ENCODE data around the gene EEFSEC.

EEFSEC gene

DNA sequence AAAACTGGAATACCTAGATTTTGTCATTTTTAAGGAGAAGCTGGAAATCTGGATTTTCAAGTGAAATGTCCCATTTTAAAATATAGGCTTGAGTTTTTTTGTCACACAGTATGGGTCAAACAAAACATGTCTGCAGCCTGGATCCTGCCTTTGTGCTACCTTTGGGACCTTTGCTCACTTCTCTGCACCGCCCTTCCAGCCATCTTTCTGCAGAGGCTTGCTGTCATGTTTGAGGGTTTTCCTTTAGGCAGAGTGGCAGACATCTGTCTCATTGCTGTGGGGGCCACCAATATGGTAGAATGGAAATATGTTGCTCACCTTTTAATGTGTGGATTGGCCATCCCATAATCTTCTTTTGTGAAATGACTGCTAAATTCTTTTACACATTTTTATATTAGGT is 136.3 kb downstream of the EEFSEC start:
- Histone ChIP-seq H3K79me2 (ENCODE audit: low read length) (no peaks in the 10 kb centered on the region), H2AFZ (ENCODE audit: low read depth, low read length) (no peak overlapping the region), H3K27me3 (ENCODE audit: low read depth, low read length) (no peaks in the 10 kb centered on the region), H3K27ac (ENCODE audit: low read length) (no peak overlapping the region), H3K4me3 (ENCODE audit: low read length) (no peak overlapping the region), H3K4me1 (ENCODE audit: low read length) (no peaks in the 10 kb centered on the region), H3K9me3 (ENCODE audit: insufficient read depth, low read length) (no peaks in the 10 kb centered on the region), H3K4me2 (ENCODE audit: low read length) (no peak overlapping the region), H3K9ac (ENCODE audit: low read length) (no peak overlapping the region), H3K36me3 (replicated peaks; ENCODE audit: low read depth, low read length) (peaks cover 6% of the 10 kb centered on the region), H4K20me1 (ENCODE audit: insufficient read depth, low read length) (no peaks in the 10 kb centered on the region)
- TF ChIP-seq, protein P1, sequence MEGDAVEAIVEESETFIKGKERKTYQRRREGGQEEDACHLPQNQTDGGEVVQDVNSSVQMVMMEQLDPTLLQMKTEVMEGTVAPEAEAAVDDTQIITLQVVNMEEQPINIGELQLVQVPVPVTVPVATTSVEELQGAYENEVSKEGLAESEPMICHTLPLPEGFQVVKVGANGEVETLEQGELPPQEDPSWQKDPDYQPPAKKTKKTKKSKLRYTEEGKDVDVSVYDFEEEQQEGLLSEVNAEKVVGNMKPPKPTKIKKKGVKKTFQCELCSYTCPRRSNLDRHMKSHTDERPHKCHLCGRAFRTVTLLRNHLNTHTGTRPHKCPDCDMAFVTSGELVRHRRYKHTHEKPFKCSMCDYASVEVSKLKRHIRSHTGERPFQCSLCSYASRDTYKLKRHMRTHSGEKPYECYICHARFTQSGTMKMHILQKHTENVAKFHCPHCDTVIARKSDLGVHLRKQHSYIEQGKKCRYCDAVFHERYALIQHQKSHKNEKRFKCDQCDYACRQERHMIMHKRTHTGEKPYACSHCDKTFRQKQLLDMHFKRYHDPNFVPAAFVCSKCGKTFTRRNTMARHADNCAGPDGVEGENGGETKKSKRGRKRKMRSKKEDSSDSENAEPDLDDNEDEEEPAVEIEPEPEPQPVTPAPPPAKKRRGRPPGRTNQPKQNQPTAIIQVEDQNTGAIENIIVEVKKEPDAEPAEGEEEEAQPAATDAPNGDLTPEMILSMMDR (IDR thresholded peaks at IDR 0.05; ENCODE audit: low read depth, low read length), result no peak
- TF ChIP-seq EZH2phosphoT487 (IDR thresholded peaks at IDR 0.05; ENCODE audit: low read depth), result no peak

DNA sequence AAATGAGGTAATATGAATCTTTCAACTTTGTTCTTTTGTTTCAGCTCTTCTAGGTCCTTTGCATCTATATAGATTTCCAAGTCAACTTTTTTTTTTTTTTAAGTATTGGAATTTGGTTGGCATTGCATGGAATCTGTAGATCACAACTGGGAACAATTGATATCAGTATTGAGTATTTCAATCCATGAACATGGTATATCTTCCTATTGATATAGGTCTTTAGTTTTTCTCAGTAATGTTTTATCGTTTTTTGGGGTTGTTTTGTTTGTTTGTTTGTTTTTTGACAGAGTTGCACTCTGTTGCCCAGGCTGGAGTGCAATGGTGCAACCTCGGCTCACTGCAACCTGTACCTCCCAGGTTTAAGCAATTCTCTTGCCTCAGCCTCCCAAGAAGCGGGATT is 137.2 kb downstream of the EEFSEC start:
- no peaks in the 10 kb centered on the region for H4K20me1 ChIP-seq (ENCODE audit: insufficient read depth, low read length)

DNA sequence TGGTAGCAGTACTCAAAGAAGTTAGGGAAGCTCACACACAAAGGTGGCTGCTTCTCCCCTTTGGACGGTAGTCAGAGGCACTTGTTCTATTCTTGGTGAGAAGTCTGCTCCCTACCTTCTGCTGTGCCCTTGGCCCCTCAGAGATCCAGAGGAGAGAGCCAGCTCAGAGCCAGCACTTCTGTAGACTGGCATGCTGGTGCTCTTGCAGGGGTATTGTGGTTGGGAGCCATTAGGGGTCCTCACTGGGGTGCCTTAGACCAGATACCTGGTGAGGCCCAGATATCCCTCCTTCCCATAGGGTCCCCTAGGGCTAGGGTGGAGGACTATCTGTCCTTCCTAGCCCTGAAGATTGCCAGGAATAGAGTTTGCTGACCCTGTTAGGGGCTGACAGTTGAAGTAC is 140.6 kb downstream of the EEFSEC start:
- Histone ChIP-seq H3K27me3 (ENCODE audit: low read depth, low read length) (no peaks in the 10 kb centered on the region), H3K4me2 (ENCODE audit: low read length) (no peak overlapping the region), H3K79me2 (ENCODE audit: low read length) (no peaks in the 10 kb centered on the region), H3K36me3 (replicated peaks; ENCODE audit: low read depth, low read length) (peaks cover 6% of the 10 kb centered on the region), H3K9me3 (ENCODE audit: insufficient read depth, low read length) (no peaks in the 10 kb centered on the region), H3K4me1 (ENCODE audit: low read length) (no peaks in the 10 kb centered on the region), H2AFZ (ENCODE audit: low read depth, low read length) (no peak overlapping the region), H3K4me3 (ENCODE audit: low read length) (no peak overlapping the region), H4K20me1 (ENCODE audit: insufficient read depth, low read length) (no peaks in the 10 kb centered on the region), H3K9ac (ENCODE audit: low read length) (no peak overlapping the region), H3K27ac (ENCODE audit: low read length) (no peak overlapping the region)
- TF ChIP-seq, protein P1 (IDR thresholded peaks at IDR 0.05; ENCODE audit: low read depth, low read length), result no peak
- no peak for TF ChIP-seq EZH2phosphoT487 (IDR thresholded peaks at IDR 0.05; ENCODE audit: low read depth)

More for the DNA sequence above, 137.2 kb downstream of the EEFSEC start:
- no peak overlapping the region for H2AFZ ChIP-seq (ENCODE audit: low read depth, low read length)
- no peaks in the 10 kb centered on the region for H3K4me1 ChIP-seq (ENCODE audit: low read length)
- no peak overlapping the region for H3K9ac ChIP-seq (ENCODE audit: low read length)
- H3K27ac ChIP-seq (ENCODE audit: low read length), result no peak overlapping the region
- TF ChIP-seq, protein P1 (IDR thresholded peaks at IDR 0.05; ENCODE audit: low read depth, low read length), result no peak
- TF ChIP-seq EZH2phosphoT487 (IDR thresholded peaks at IDR 0.05; ENCODE audit: low read depth), result no peak
- no peak overlapping the region for H3K4me2 ChIP-seq (ENCODE audit: low read length)
- no peak overlapping the region for H3K4me3 ChIP-seq (ENCODE audit: low read length)
- H3K9me3 ChIP-seq (ENCODE audit: insufficient read depth, low read length), result no peaks in the 10 kb centered on the region
- H3K27me3 ChIP-seq (ENCODE audit: low read depth, low read length), result no peaks in the 10 kb centered on the region
- peaks cover 6% of the 10 kb centered on the region for H3K36me3 ChIP-seq (replicated peaks; ENCODE audit: low read depth, low read length)
- H3K79me2 ChIP-seq (ENCODE audit: low read length), result no peaks in the 10 kb centered on the region

DNA sequence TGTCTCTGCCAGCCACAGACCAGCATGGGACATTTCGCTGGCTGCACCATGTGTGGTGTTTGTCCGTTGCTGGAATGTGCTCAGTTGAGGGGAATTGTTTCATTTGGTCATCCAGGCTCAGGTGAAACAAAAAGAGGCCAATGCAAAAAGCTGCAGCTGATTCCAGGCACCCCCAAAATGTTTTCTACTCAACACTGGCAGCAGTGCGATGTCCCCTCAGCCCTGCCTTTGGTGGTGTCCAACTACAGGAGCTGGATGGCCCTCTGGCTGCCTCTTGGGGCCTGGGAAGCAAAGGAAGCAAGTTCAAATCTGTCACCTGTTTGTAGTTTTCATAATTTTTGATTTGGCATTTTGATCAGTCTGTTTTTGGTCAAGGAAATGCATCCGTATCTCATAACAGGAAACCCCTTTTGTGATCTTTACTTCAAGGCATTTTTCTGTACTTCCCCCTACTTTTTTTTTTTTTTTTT is 141.8 kb downstream of the EEFSEC start:
- H3K4me1 ChIP-seq (ENCODE audit: low read length), result no peaks in the 10 kb centered on the region
- no peaks in the 10 kb centered on the region for H3K36me3 ChIP-seq (replicated peaks; ENCODE audit: low read depth, low read length)
- no peak overlapping the region for H2AFZ ChIP-seq (ENCODE audit: low read depth, low read length)
- no peak overlapping the region for H3K9ac ChIP-seq (ENCODE audit: low read length)
- no peak overlapping the region for H3K27ac ChIP-seq (ENCODE audit: low read length)
- no peaks in the 10 kb centered on the region for H4K20me1 ChIP-seq (ENCODE audit: insufficient read depth, low read length)
- no peak overlapping the region for H3K4me2 ChIP-seq (ENCODE audit: low read length)
- no peaks in the 10 kb centered on the region for H3K27me3 ChIP-seq (ENCODE audit: low read depth, low read length)
- H3K9me3 ChIP-seq (ENCODE audit: insufficient read depth, low read length), result no peaks in the 10 kb centered on the region
- no peak overlapping the region for H3K4me3 ChIP-seq (ENCODE audit: low read length)
- H3K79me2 ChIP-seq (ENCODE audit: low read length), result no peaks in the 10 kb centered on the region
- TF ChIP-seq, protein P1 (IDR thresholded peaks at IDR 0.05; ENCODE audit: low read depth, low read length), result no peak
- no peak for TF ChIP-seq EZH2phosphoT487 (IDR thresholded peaks at IDR 0.05; ENCODE audit: low read depth)

Data from OCI-LY3 (cell line).